HG03558 (cell line): ENCODE measurements around the gene BMPER.

Experiments
- ATAC-seq: cut with Tn5 transposase; IDR thresholded peaks from one replicate; pipeline ENCODE4 v1.9.1; 2021; ENCODE audit warnings: moderate number of reproducible peaks; ENCODE audit not compliant: unreplicated experiment; ENCODE audit errors: extremely low read depth

The BMPER gene

GRCh38 chr7:34015651-34016050 lies 110.3 kb downstream of the BMPER start:
- no peak for ATAC-seq

- ATAC-seq: no peak
These were observed 111.5 kb downstream of the BMPER start for GRCh38 chr7:34016876-34017275.

GRCh38 chr7:34019301-34019790 lies 114.0 kb downstream of the BMPER start:
- no peak for ATAC-seq

GRCh38 chr7:34022626-34023025 lies 117.3 kb downstream of the BMPER start:
- no peak for ATAC-seq

- no peak for ATAC-seq
These were observed 120.3 kb downstream of the BMPER start for GRCh38 chr7:34025600-34025999.

GRCh38 chr7:34026481-34027190 lies 121.3 kb downstream of the BMPER start:
- ATAC-seq: no peak

GRCh38 chr7:34031156-34031555 lies 125.8 kb downstream of the BMPER start:
- no peak for ATAC-seq

GRCh38 chr7:34034728-34035127 lies 129.4 kb downstream of the BMPER start:
- ATAC-seq: no peak

- ATAC-seq: no peak
These were observed 130.9 kb downstream of the BMPER start for GRCh38 chr7:34036051-34036920.

- no peak for ATAC-seq
These were observed 131.8 kb downstream of the BMPER start for GRCh38 chr7:34036972-34037792.

GRCh38 chr7:34038816-34039470 lies 133.6 kb downstream of the BMPER start:
- no peak for ATAC-seq

- no peak for ATAC-seq
These were observed 136.4 kb downstream of the BMPER start for GRCh38 chr7:34041707-34042106.

- ATAC-seq: no peak
These were observed 137.1 kb downstream of the BMPER start for GRCh38 chr7:34042406-34042805.

GRCh38 chr7:34043461-34044305 lies 138.3 kb downstream of the BMPER start:
- no peak for ATAC-seq

GRCh38 chr7:34044306-34044643 lies 138.9 kb downstream of the BMPER start:
- no peak for ATAC-seq

GRCh38 chr7:34044734-34045353 lies 139.5 kb downstream of the BMPER start:
- ATAC-seq: no peak

GRCh38 chr7:34048445-34048844 lies 143.1 kb downstream of the BMPER start:
- ATAC-seq: no peak

- no peak for ATAC-seq
These were observed 148.7 kb downstream of the BMPER start for GRCh38 chr7:34054075-34054474.

- ATAC-seq: no peak
These were observed 151.8 kb downstream of the BMPER start for GRCh38 chr7:34057136-34057535.
